Glomerular visceral epithelial cell (primary cell): Measurements from ENCODE around the gene POTEF.
"Not testable (repeated sequence)": the region's sequence is repeated elsewhere in the genome, so short reads cannot be mapped to it uniquely, and the experiment has no call there.

Source experiments
- DNase-seq: peaks from one replicate; pipeline ENCODE4 v3.0.0-alpha.2; 2016; ENCODE audit errors: extremely low spot score

POTEF gene

GRCh38 chr2:130129120-130129829 lies at the start of gene POTEF:
Gene POTEF (minus strand): TSS chr2:130129222. CDS start chr2:130120515, 8,707 bp downstream.
- DNase-seq, result not testable (repeated sequence)

- DNase-seq, result not testable (repeated sequence)
Measured at GRCh38 chr2:130174866-130175265, 45.8 kb upstream of the POTEF start.

GRCh38 chr2:130169896-130170295 lies 40.9 kb upstream of the POTEF start:
- no peak for DNase-seq

GRCh38 chr2:130169163-130169562 lies 40.1 kb upstream of the POTEF start:
- not testable (repeated sequence) for DNase-seq

GRCh38 chr2:130166611-130167010 lies 37.6 kb upstream of the POTEF start:
- not testable (repeated sequence) for DNase-seq

- no peak for DNase-seq
Measured at GRCh38 chr2:130165293-130166016, 36.4 kb upstream of the POTEF start.

GRCh38 chr2:130162968-130163367 lies 33.9 kb upstream of the POTEF start:
- DNase-seq, result no peak

- DNase-seq, result not testable (repeated sequence)
Measured at GRCh38 chr2:130162486-130162885, 33.5 kb upstream of the POTEF start.

- DNase-seq, result peak; percentile 49
Measured at GRCh38 chr2:130160838-130161705, 32.0 kb upstream of the POTEF start.

GRCh38 chr2:130160131-130160530 lies 31.1 kb upstream of the POTEF start:
- DNase-seq, result no peak

- not testable (repeated sequence) for DNase-seq
Measured at GRCh38 chr2:130159376-130159775, 30.4 kb upstream of the POTEF start.

GRCh38 chr2:130158631-130159030 lies 29.6 kb upstream of the POTEF start:
- no peak for DNase-seq

- DNase-seq, result peak; percentile 61
Measured at GRCh38 chr2:130157825-130158514, 28.9 kb upstream of the POTEF start.

- DNase-seq, result peak; percentile 24
Measured at GRCh38 chr2:130157354-130157753, 28.3 kb upstream of the POTEF start.

- DNase-seq, result no peak
Measured at GRCh38 chr2:130156624-130157004, 27.6 kb upstream of the POTEF start.

GRCh38 chr2:130155956-130156623 lies 27.1 kb upstream of the POTEF start:
- peak; percentile 59 for DNase-seq

- no peak for DNase-seq
Measured at GRCh38 chr2:130154773-130155765, 26.0 kb upstream of the POTEF start.

- DNase-seq, result not testable (repeated sequence)
Measured at GRCh38 chr2:130154423-130154770, 25.4 kb upstream of the POTEF start.

GRCh38 chr2:130153721-130154422 lies 24.9 kb upstream of the POTEF start:
- DNase-seq, result not testable (repeated sequence)
